ENCODE results near the gene CDH16. TPM values are rescaled to one million over a fixed set of nuclear protein-coding genes. Genes with fewer than 3 reads are reported as not detected.

Gene CDH16
- total and polyA plus RNA-seq, 3 experiments from 2014 or later: not detected

DNA sequence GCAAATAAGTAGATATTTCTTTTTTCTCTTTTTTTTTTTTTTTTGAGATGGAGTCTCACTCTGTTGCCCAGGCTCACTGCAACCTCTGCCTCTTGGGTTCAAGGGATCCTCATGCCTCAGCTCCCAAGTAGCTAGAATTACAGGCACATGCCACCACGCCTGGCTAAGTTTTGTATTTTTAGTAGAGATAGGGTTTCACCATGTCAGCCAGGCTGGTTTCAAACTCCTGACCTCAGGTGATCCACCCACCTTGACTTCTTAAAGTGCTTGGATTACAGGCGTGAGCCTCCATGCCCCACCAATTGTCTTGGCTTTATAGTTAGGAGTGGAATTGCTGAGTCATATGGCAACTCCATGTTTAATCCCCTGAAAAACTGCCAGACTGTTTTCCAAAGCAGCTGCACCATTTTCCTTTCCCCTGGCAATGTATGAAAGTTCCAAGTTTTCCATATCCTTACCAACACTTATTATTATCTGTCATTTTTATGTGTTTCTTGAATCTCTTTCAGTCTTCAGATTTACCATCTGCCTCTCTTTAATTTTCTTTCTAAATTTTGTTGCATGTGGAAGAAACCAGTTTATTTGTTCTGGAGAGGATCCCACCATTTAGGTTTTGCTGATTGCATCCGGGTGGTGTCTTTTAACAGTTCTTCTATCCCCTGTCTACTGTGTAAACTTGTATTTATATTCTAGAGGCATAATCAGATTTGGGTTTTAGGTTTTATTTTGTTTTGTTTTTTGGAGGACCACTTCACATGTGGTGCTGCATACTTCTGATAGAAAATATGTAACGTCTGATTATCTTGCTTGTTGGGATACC lies 32.5 kb upstream of the CDH16 start:
- peaks cover 0 to 4% (median 0%) of the 10 kb centered on the region in 5 donors for H3K9me3 Mint-ChIP-seq
- Histone ChIP-seq H3K27ac (ENCODE audit: low read depth, low read length) (no peak overlapping the region), H3K36me3 (ENCODE audit: insufficient read depth, low read length) (no peaks in the 10 kb centered on the region), H3K9me3 (ENCODE audit: low read length) (no peaks in the 10 kb centered on the region), H3K4me3 (ENCODE audit: low read length) (no peak overlapping the region), H3K27me3 (ENCODE audit: insufficient read depth, low read length, poor library complexity, severe bottlenecking) (peaks cover 16% of the 10 kb centered on the region), H3K4me1 (ENCODE audit: insufficient read depth, low read length) (peaks cover 7% of the 10 kb centered on the region)
- H3K4me3 Mint-ChIP-seq: peak overlapping the region in 1 of 7 donors; percentile 29
- H3K27me3 Mint-ChIP-seq: peaks cover 26 to 52% of the 10 kb centered on the region in 2 donors
- POLR2A ChIA-PET: no interaction called here
- CTCF ChIA-PET: interaction anchor here (0.7 to 2.0 kb wide), 2 partner anchors 152 to 205 kb away, joined by 3 to 6 read pairs; no protein-coding TSS in a partner anchor
- H3K36me3 Mint-ChIP-seq: peaks cover 0 to 11% (median 0%) of the 10 kb centered on the region in 3 donors
- peaks cover 13 to 25% (median 18%) of the 10 kb centered on the region in 3 donors for H3K4me1 Mint-ChIP-seq
- DNase-seq: no peak
- H3K27ac Mint-ChIP-seq: peak overlapping the region in 1 of 8 donors; percentile 42

DNA sequence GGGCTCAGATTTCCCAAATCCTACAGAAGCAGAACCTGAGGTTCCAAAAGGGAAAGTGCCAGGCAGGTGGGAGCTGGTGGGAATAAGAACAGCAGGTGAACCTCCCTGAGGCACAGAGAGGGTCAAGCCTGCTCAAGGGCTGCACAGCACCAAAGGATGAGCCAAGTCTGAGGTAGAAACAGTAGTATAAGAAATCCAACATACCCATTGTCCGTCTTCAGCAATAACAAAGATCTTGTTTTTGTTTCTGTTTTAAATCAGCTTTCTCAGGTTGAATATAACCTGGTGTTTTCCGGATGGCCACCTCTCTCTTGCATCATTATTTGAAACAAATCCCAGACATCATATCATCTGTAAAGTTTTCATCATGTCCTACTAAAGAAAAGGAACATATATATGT lies 31.8 kb upstream of the CDH16 start:
- H3K27me3 Mint-ChIP-seq: peaks cover 26 to 49% of the 10 kb centered on the region in 2 donors
- Histone ChIP-seq H3K36me3 (ENCODE audit: insufficient read depth, low read length) (no peaks in the 10 kb centered on the region), H3K4me3 (ENCODE audit: low read length) (no peak overlapping the region), H3K4me1 (ENCODE audit: insufficient read depth, low read length) (peaks cover 7% of the 10 kb centered on the region), H3K27ac (ENCODE audit: low read depth, low read length) (no peak overlapping the region), H3K9me3 (ENCODE audit: low read length) (no peaks in the 10 kb centered on the region), H3K27me3 (ENCODE audit: insufficient read depth, low read length, poor library complexity, severe bottlenecking) (peaks cover 16% of the 10 kb centered on the region)
- H3K4me3 Mint-ChIP-seq: peak overlapping the region in 1 of 7 donors; percentile 29
- H3K27ac Mint-ChIP-seq: no peak overlapping the region
- peaks cover 0 to 4% (median 0%) of the 10 kb centered on the region in 5 donors for H3K9me3 Mint-ChIP-seq
- CTCF ChIA-PET: interaction anchor here (1.1 to 1.6 kb wide), 2 partner anchors 9 to 235 kb away, joined by 3 to 4 read pairs; no protein-coding TSS in a partner anchor
- no peak for DNase-seq
- H3K36me3 Mint-ChIP-seq: peaks cover 0 to 11% (median 0%) of the 10 kb centered on the region in 3 donors
- POLR2A ChIA-PET: no interaction called here
- H3K4me1 Mint-ChIP-seq: peaks cover 13 to 25% (median 18%) of the 10 kb centered on the region in 3 donors

DNA sequence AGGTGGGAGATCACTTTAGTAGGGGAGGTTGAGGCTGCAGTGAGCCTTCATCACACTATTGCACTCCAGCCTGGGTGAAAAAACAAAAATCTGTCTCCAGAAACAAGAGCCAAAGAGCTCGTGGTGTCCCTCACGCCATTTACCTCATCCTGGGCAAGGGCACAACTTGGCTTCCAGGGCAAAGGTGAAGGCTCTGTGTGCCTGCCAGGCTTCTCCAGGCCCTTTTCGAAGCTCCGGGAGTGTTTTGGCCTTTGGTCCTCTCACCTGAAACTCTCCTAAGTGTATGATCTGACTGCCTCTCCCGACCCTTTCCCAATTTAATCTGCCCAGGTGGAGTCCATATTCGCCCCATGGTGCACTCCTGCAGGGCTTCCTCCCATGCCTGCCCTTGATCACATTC lies 30.8 kb upstream of the CDH16 start:
- Mint-ChIP-seq H3K27ac (no peak overlapping the region), H3K9me3 (peaks cover 0 to 4% (median 0%) of the 10 kb centered on the region in 5 donors), H3K4me1 (peaks cover 13 to 25% (median 18%) of the 10 kb centered on the region in 3 donors), H3K36me3 (peaks cover 0 to 11% (median 0%) of the 10 kb centered on the region in 3 donors), H3K27me3 (peaks cover 26 to 49% of the 10 kb centered on the region in 2 donors), H3K4me3 (peak overlapping the region in 4 of 7 donors; percentile 35 to 69 (median 44))
- H3K36me3 ChIP-seq (ENCODE audit: insufficient read depth, low read length): no peaks in the 10 kb centered on the region
- peaks cover 7% of the 10 kb centered on the region for H3K4me1 ChIP-seq (ENCODE audit: insufficient read depth, low read length)
- no peak overlapping the region for H3K27ac ChIP-seq (ENCODE audit: low read depth, low read length)
- no peaks in the 10 kb centered on the region for H3K9me3 ChIP-seq (ENCODE audit: low read length)
- CTCF ChIA-PET: interaction anchor here (1.1 to 1.6 kb wide), 3 partner anchors 10 to 236 kb away, joined by 3 to 4 read pairs (median 3); no protein-coding TSS in a partner anchor
- no peak overlapping the region for H3K4me3 ChIP-seq (ENCODE audit: low read length)
- POLR2A ChIA-PET: no interaction called here
- DNase-seq: no peak
- peaks cover 16% of the 10 kb centered on the region for H3K27me3 ChIP-seq (ENCODE audit: insufficient read depth, low read length, poor library complexity, severe bottlenecking)

DNA sequence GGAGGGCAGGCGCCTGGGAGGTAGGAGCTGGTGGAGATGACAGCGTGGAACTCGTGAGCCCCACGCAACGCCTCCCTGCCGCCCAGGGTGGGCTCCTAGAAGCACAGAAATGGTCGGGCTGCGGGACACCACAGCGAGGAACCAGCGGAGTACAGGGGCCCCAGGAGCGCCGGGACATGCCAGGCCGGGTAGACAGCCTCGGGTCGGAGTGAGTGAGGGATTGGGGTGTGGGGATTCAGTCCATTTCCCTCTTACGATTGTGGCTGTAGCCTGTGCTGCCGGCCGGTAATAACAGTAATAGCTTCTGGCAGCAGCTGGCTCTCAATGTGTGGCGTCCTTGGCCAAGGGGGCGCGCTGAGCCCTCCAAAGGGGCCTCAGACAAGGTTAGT lies 30.1 kb upstream of the CDH16 start:
- Histone ChIP-seq H3K9me3 (ENCODE audit: low read length) (no peaks in the 10 kb centered on the region), H3K36me3 (ENCODE audit: insufficient read depth, low read length) (no peaks in the 10 kb centered on the region), H3K27ac (ENCODE audit: low read depth, low read length) (no peak overlapping the region), H3K4me1 (ENCODE audit: insufficient read depth, low read length) (peaks cover 7% of the 10 kb centered on the region), H3K4me3 (ENCODE audit: low read length) (peak overlapping the region; percentile 46), H3K27me3 (ENCODE audit: insufficient read depth, low read length, poor library complexity, severe bottlenecking) (peaks cover 16% of the 10 kb centered on the region)
- Mint-ChIP-seq H3K4me3 (peak overlapping the region; percentile 85 to 93 (median 91)), H3K27ac (no peak overlapping the region), H3K9me3 (peaks cover 0 to 4% (median 0%) of the 10 kb centered on the region in 5 donors), H3K27me3 (peaks cover 23 to 45% of the 10 kb centered on the region in 2 donors), H3K36me3 (peaks cover 0 to 8% (median 3%) of the 10 kb centered on the region in 3 donors), H3K4me1 (peaks cover 13 to 25% (median 16%) of the 10 kb centered on the region in 3 donors)
- no peak for DNase-seq
- ChIA-PET POLR2A (no interaction called here), CTCF (interaction anchor here (1.2 to 1.6 kb wide), 2 partner anchors 207 to 237 kb away, joined by 3 to 4 read pairs; no protein-coding TSS in a partner anchor)

DNA sequence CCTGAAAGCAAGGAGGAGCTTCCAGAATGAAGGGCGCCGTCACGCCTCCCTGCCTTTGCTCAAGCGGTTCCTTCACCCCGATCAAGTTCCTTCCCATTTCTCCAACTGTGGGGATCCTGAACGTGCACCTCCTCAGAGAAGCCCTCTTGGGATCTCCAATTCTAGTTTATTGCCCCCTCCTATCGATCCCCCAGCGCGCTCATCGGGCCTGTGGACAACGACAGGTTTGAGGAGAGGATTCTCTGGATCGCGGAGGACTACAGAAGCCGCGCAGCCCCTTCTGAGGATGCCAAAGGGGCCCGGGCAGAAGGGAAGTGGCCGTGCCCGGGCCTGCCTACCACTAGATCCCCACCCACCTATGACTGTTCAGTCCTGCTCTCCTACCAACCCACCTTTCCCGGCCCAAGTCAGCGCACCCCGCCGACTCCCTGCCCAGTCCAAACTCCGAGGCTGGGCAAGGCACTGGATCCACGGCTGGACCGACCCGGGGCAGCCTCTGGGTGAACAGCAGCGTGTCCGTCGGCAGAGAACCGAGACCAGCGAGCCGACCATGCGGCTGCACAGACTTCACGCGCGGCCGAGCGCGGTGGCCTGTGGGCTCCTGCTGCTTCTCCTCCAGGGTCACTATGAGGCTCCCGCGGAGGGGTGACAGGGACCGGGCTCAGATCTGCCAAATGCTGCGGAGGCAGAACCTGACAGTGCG lies 29.6 kb upstream of the CDH16 start:
- H3K27ac ChIP-seq (ENCODE audit: low read depth, low read length): no peak overlapping the region
- peak overlapping the region; percentile 85 to 93 (median 91) for H3K4me3 Mint-ChIP-seq
- peaks cover 13 to 25% (median 15%) of the 10 kb centered on the region in 3 donors for H3K4me1 Mint-ChIP-seq
- H3K9me3 ChIP-seq (ENCODE audit: low read length): no peaks in the 10 kb centered on the region
- H3K4me3 ChIP-seq (ENCODE audit: low read length): peak overlapping the region; percentile 46
- POLR2A ChIA-PET: interaction anchor here (0.8 kb wide), 1 partner anchor 572 kb away, joined by 3 read pairs; no protein-coding TSS in a partner anchor
- CTCF ChIA-PET: no interaction called here
- H3K27ac Mint-ChIP-seq: peak overlapping the region in 4 of 8 donors; percentile 29 to 79 (median 42)
- peaks cover 0 to 8% (median 6%) of the 10 kb centered on the region in 3 donors for H3K36me3 Mint-ChIP-seq
- H3K9me3 Mint-ChIP-seq: peaks cover 0 to 4% (median 0%) of the 10 kb centered on the region in 5 donors
- DNase-seq: peak in 1 of 5 donors; percentile 19
- H3K4me1 ChIP-seq (ENCODE audit: insufficient read depth, low read length): peaks cover 7% of the 10 kb centered on the region
- peaks cover under 1% of the 10 kb centered on the region for H3K36me3 ChIP-seq (ENCODE audit: insufficient read depth, low read length)
- peaks cover 16% of the 10 kb centered on the region for H3K27me3 ChIP-seq (ENCODE audit: insufficient read depth, low read length, poor library complexity, severe bottlenecking)
- peaks cover 22 to 42% of the 10 kb centered on the region in 2 donors for H3K27me3 Mint-ChIP-seq

DNA sequence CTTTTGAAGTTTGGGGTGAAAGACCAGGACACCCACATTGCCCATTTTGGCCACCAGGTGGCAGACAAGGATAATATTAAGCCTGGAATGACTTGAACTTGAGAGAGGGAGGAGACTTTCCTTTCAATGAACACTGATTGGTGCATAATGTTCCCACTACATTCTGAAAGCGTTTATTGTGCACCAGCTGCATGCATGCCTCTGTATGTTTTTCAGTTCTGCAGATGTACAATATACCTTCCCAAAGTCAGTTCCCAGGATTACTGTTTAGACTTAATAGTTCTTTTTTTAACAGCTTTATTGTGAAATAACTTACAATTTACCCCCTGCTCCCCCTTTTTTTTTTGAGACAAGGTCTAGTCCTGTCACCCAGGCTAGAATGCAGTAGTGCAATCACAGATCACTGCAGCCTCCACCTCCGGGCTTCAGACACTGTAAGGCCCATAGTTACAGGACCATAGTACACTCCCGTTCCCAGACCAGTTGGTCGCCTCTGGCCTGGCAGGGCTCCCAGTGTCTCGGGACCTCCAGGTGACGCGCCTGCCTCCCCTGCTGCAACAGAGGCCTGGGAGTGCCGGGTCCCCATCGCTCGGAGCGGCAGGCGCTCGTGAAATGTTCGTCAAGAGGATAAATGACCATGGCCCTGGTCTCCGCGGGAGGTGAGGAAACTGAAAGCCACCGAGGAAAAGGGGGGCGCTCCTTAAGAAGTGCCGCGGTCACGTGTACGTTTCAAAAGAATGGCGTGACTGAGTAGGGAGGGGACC lies 28.8 kb upstream of the CDH16 start:
- Mint-ChIP-seq H3K4me3 (peak overlapping the region; percentile 85 to 93 (median 91)), H3K36me3 (peaks cover 5 to 14% (median 8%) of the 10 kb centered on the region in 3 donors), H3K9me3 (peaks cover 0 to 4% (median 0%) of the 10 kb centered on the region in 5 donors), H3K4me1 (peaks cover 13 to 25% (median 15%) of the 10 kb centered on the region in 3 donors), H3K27ac (peak overlapping the region in 5 of 8 donors; percentile 13 to 79 (median 47)), H3K27me3 (peaks cover 19 to 37% of the 10 kb centered on the region in 2 donors)
- CTCF ChIA-PET: interaction anchor here (0.7 kb wide), 1 partner anchor 10 kb away, joined by 3 read pairs; no protein-coding TSS in a partner anchor
- Histone ChIP-seq H3K4me1 (ENCODE audit: insufficient read depth, low read length) (peaks cover 7% of the 10 kb centered on the region), H3K27ac (ENCODE audit: low read depth, low read length) (no peak overlapping the region), H3K4me3 (ENCODE audit: low read length) (peak overlapping the region; percentile 46), H3K36me3 (ENCODE audit: insufficient read depth, low read length) (peaks cover 4% of the 10 kb centered on the region), H3K9me3 (ENCODE audit: low read length) (no peaks in the 10 kb centered on the region), H3K27me3 (ENCODE audit: insufficient read depth, low read length, poor library complexity, severe bottlenecking) (peaks cover 16% of the 10 kb centered on the region)
- POLR2A ChIA-PET: interaction anchor here (0.8 kb wide), 1 partner anchor 573 kb away, joined by 3 read pairs; no protein-coding TSS in a partner anchor
- peak; percentile 73 to 86 (median 79) for DNase-seq

DNA sequence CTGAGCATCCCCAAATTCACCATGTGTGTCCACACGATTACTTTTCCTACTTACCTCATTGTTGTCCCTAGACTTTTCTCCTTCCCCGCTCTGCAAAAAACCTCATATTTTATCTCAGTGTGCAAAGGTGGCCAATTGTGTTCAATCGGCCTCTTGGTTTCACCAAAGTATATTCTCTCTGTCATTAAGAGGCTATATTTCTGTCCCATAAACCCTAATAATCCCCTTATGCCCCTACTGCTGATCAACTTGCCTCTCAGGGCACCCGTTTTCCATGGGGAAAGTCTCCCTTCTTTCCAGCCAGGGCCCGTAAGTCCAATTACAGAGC lies 28.3 kb upstream of the CDH16 start:
- peaks cover 5 to 20% (median 8%) of the 10 kb centered on the region in 3 donors for H3K36me3 Mint-ChIP-seq
- H3K4me3 Mint-ChIP-seq: peak overlapping the region; percentile 85 to 93 (median 91)
- no peak overlapping the region for H3K4me3 ChIP-seq (ENCODE audit: low read length)

More for the DNA sequence above, 28.3 kb upstream of the CDH16 start:
- Histone ChIP-seq H3K4me1 (ENCODE audit: insufficient read depth, low read length) (peaks cover 7% of the 10 kb centered on the region), H3K9me3 (ENCODE audit: low read length) (no peaks in the 10 kb centered on the region), H3K36me3 (ENCODE audit: insufficient read depth, low read length) (peaks cover 4% of the 10 kb centered on the region), H3K27ac (ENCODE audit: low read depth, low read length) (no peak overlapping the region), H3K27me3 (ENCODE audit: insufficient read depth, low read length, poor library complexity, severe bottlenecking) (peaks cover 16% of the 10 kb centered on the region)
- Mint-ChIP-seq H3K9me3 (peaks cover 0 to 4% (median 0%) of the 10 kb centered on the region in 5 donors), H3K27ac (peak overlapping the region in 4 of 8 donors; percentile 1 to 56 (median 20)), H3K27me3 (peaks cover 15 to 36% of the 10 kb centered on the region in 2 donors), H3K4me1 (peaks cover 13 to 25% (median 15%) of the 10 kb centered on the region in 3 donors)
- DNase-seq: no peak
- ChIA-PET POLR2A (no interaction called here), CTCF (no interaction called here)
